H1 (cell line): ENCODE data around the gene HIVEP3. TPM values are rescaled to one million over a fixed set of nuclear protein-coding genes. Genes with fewer than 3 reads are reported as not detected.
A peak's percentile ranks its signal among the peaks of the same experiment; 100 is the strongest.

ENCODE experiments used
- CTCF ChIA-PET: fragments of 300-600 bp; sonication (Branson Sonifier 250); formaldehyde crosslinking; loops from one replicate; lab custom pipeline; 2021; ENCODE audit not compliant: partially characterized antibody; lab: Charles Lee
- POLR2A ChIA-PET: fragments of 300-600 bp; sonication (Branson Sonifier 250); formaldehyde crosslinking; loops from one replicate; lab custom pipeline; 2021; ENCODE audit warnings: inconsistent platforms; ENCODE audit not compliant: partially characterized antibody; lab: Charles Lee
- DNase-seq, 2 experiments: peaks; one replicate each; pipeline versions ENCODE4 v3.0.0 to v3.0.0-alpha.2; 2010 to 2022; ENCODE audit warnings: low spot score in 2 of 2, low read depth in 1 of 2, mixed read lengths in 1 of 2
- FAIRE-seq: peaks from 2 replicates; lab custom pipeline; 2011; peaks lifted over from hg19 to GRCh38; lab: Jason Lieb, UNC
- H2AFZ ChIP-seq: 2 replicates; pipeline ENCODE4 v1.8.1; 2012; ENCODE audit warnings: low read length, inconsistent platforms
- H2AK5ac ChIP-seq: 2 replicates; pipeline ENCODE4 v1.6.1; 2013; ENCODE audit warnings: low read depth, low read length
- H2BK120ac ChIP-seq: replicated peaks from 2 replicates; pipeline ENCODE3; 2013; ENCODE audit warnings: low read depth, low read length, inconsistent platforms
- H2BK12ac ChIP-seq: 2 replicates; pipeline ENCODE4 v1.6.1; 2013; ENCODE audit warnings: low read depth, low read length
- H2BK15ac ChIP-seq: 2 replicates; pipeline ENCODE4 v1.6.1; 2013; ENCODE audit warnings: low read length
- H2BK20ac ChIP-seq: 2 replicates; pipeline ENCODE4 v1.6.1; 2013; ENCODE audit warnings: low read length
- H2BK5ac ChIP-seq: 2 replicates; pipeline ENCODE4 v1.6.1; 2013; ENCODE audit warnings: low read depth, low read length
- H3K14ac ChIP-seq: 2 replicates; pipeline ENCODE4 v1.6.1; 2013; ENCODE audit warnings: inconsistent platforms; ENCODE audit not compliant: insufficient read length
- H3K18ac ChIP-seq: 2 replicates; pipeline ENCODE4 v1.6.1; 2013; ENCODE audit warnings: low read length; ENCODE audit errors: extremely low read depth
- H3K23ac ChIP-seq: 2 replicates; pipeline ENCODE4 v1.6.1; 2013; ENCODE audit warnings: inconsistent platforms; ENCODE audit not compliant: insufficient read length
- H3K23me2 ChIP-seq: 2 replicates; pipeline ENCODE4 v1.6.1; 2013; ENCODE audit warnings: low read depth, low read length
- H3K27ac ChIP-seq: 2 replicates; pipeline ENCODE4 v1.6.1; 2011; ENCODE audit warnings: low read depth, low read length, inconsistent platforms
- H3K27me3 ChIP-seq, 4 experiments: replicated peaks in 1 of 4; 1 replicate in 1 of 4; 2 replicates in 3 of 4; pipeline versions ENCODE4 v1.6.1 to v1.8.1; 2011 to 2013; ENCODE audit warnings: low read length in 3 of 4, mild to moderate bottlenecking in 3 of 4, inconsistent platforms in 2 of 4, mixed read lengths in 2 of 4, moderate library complexity in 1 of 4; ENCODE audit not compliant: control insufficient read depth in 3 of 4, insufficient read depth in 3 of 4; ENCODE audit errors: extremely low read depth in 1 of 4
- H3K36me3 ChIP-seq, 4 experiments: 2 replicates each; pipeline versions ENCODE4 v1.6.1 to v1.8.1; 2011 to 2013; ENCODE audit warnings: mild to moderate bottlenecking in 4 of 4, low read length in 3 of 4, moderate library complexity in 2 of 4, control low read depth in 1 of 4, inconsistent platforms in 1 of 4; ENCODE audit not compliant: insufficient read depth in 4 of 4, control insufficient read depth in 2 of 4
- H3K4ac ChIP-seq: replicated peaks from 2 replicates; pipeline ENCODE3; 2013; ENCODE audit warnings: low read length, low read depth, mixed read lengths, inconsistent platforms; ENCODE audit not compliant: insufficient read length
- H3K4me1 ChIP-seq, 4 experiments: replicated peaks in 1 of 4; 1 replicate in 1 of 4; 2 replicates in 3 of 4; pipeline versions ENCODE4 v1.6.1 to v1.8.1; 2011 to 2013; ENCODE audit warnings: low read length in 3 of 4, inconsistent platforms in 2 of 4, mixed read lengths in 1 of 4; ENCODE audit not compliant: insufficient read depth in 4 of 4, control insufficient read depth in 3 of 4
- H3K4me2 ChIP-seq, 2 experiments: 2 replicates each; pipeline versions ENCODE4 v1.6.1 to v1.8.1; 2011 to 2013; ENCODE audit warnings: low read depth in 2 of 2, low read length in 2 of 2, control low read depth in 1 of 2, inconsistent platforms in 1 of 2, mild to moderate bottlenecking in 1 of 2; ENCODE audit not compliant: insufficient read depth in 1 of 2
- H3K4me3 ChIP-seq, 4 experiments: fragments of 200-600, 300-600 bp in 1 of 4; sonication (generic), shearing (Covaris generic), sonication (Bioruptor Twin) in 1 of 4; 2 replicates each; pipeline versions ENCODE4 v1.5.1 to v1.8.1; 2011 to 2016; ENCODE audit warnings: low read length in 4 of 4, low read depth in 3 of 4, control low read depth in 2 of 4, inconsistent platforms in 2 of 4, mild to moderate bottlenecking in 2 of 4, mixed read lengths in 1 of 4, moderate library complexity in 1 of 4; ENCODE audit not compliant: insufficient read depth in 2 of 4; ENCODE audit errors: extremely low read depth in 1 of 4
- H3K56ac ChIP-seq: replicated peaks from 2 replicates; pipeline ENCODE3; 2013; ENCODE audit warnings: low read depth, mild to moderate bottlenecking, mixed read lengths, low read length, inconsistent platforms; ENCODE audit not compliant: insufficient read length
- H3K79me1 ChIP-seq: 2 replicates; pipeline ENCODE4 v1.6.1; 2013; ENCODE audit warnings: low read depth, low read length, control low read depth
- H3K79me2 ChIP-seq, 2 experiments: 2 replicates each; pipeline versions ENCODE4 v1.6.1 to v1.8.1; 2012 to 2013; ENCODE audit warnings: low read length in 2 of 2, mild to moderate bottlenecking in 2 of 2, inconsistent platforms in 1 of 2; ENCODE audit not compliant: insufficient read depth in 2 of 2, control insufficient read depth in 1 of 2
- H3K9ac ChIP-seq, 4 experiments: replicated peaks in 1 of 4; 1 replicate in 1 of 4; 2 replicates in 3 of 4; pipeline versions ENCODE4 v1.6.1 to v1.8.1; 2011 to 2013; ENCODE audit warnings: low read depth in 3 of 4, low read length in 3 of 4, control low read depth in 2 of 4, mild to moderate bottlenecking in 2 of 4, moderate library complexity in 2 of 4, inconsistent platforms in 1 of 4; ENCODE audit errors: extremely low read depth in 1 of 4
- H3K9me3 ChIP-seq, 2 experiments: 2 replicates each; pipeline versions ENCODE4 v1.6.1 to v1.8.1; 2012 to 2013; ENCODE audit warnings: mild to moderate bottlenecking in 2 of 2, moderate library complexity in 2 of 2, control low read depth in 1 of 2, inconsistent platforms in 1 of 2, low read depth in 1 of 2, low read length in 1 of 2, mixed read lengths in 1 of 2; ENCODE audit not compliant: insufficient read depth in 2 of 2
- H4K20me1 ChIP-seq, 2 experiments: replicated peaks in 1 of 2; 2 replicates each; pipeline versions ENCODE3 to v1.8.1; 2011 to 2013; ENCODE audit warnings: inconsistent platforms in 2 of 2, low read length in 2 of 2, mild to moderate bottlenecking in 1 of 2; ENCODE audit not compliant: insufficient read depth in 2 of 2, control insufficient read depth in 1 of 2
- H4K5ac ChIP-seq: 2 replicates; pipeline ENCODE4 v1.6.1; 2013; ENCODE audit warnings: low read length, low read depth, mixed read lengths, inconsistent platforms; ENCODE audit not compliant: insufficient read length
- H4K8ac ChIP-seq: 2 replicates; pipeline ENCODE4 v1.8.0; 2013; ENCODE audit warnings: mild to moderate bottlenecking, moderate library complexity, low read length, inconsistent platforms; ENCODE audit not compliant: insufficient read depth; ENCODE audit errors: extremely low read depth
- H4K91ac ChIP-seq: replicated peaks from 2 replicates; pipeline ENCODE3; 2013; ENCODE audit warnings: low read length, mixed read lengths, inconsistent platforms; ENCODE audit not compliant: insufficient read length
- BCL11A ChIP-seq, 2 experiments: IDR thresholded peaks; one replicate each; pipeline ENCODE4 v1.6.1; 2011; ENCODE audit warnings: low read depth in 2 of 2, low read length in 2 of 2, mild to moderate bottlenecking in 2 of 2
- EGR1 ChIP-seq: IDR thresholded peaks from 2 replicates; pipeline ENCODE4 v1.6.1; 2011; ENCODE audit warnings: low read depth, low read length, borderline replicate concordance
- EP300 ChIP-seq, 2 experiments: IDR thresholded peaks; 1 replicate in 1 of 2; 2 replicates in 1 of 2; pipeline ENCODE4 v1.6.1; 2011 to 2012; ENCODE audit warnings: low read depth in 2 of 2, low read length in 2 of 2, mild to moderate bottlenecking in 2 of 2, borderline replicate concordance in 1 of 2, inconsistent platforms in 1 of 2, moderate library complexity in 1 of 2
- HDAC6 ChIP-seq: IDR thresholded peaks from one replicate; pipeline ENCODE4 v1.7.1; 2012; ENCODE audit warnings: low read depth, mild to moderate bottlenecking, inconsistent platforms, low read length, moderate library complexity
- POLR2A ChIP-seq, 2 experiments: IDR thresholded peaks; 1 replicate in 1 of 2; 2 replicates in 1 of 2; pipeline ENCODE4 v1.6.1; 2011; ENCODE audit warnings: low read depth in 2 of 2, low read length in 2 of 2, mild to moderate bottlenecking in 2 of 2; ENCODE audit errors: control extremely low read depth in 1 of 2
- SRF ChIP-seq: IDR thresholded peaks from 2 replicates; pipeline ENCODE4 v1.6.1; 2011; ENCODE audit warnings: mild to moderate bottlenecking, low read depth, low read length, moderate library complexity
- SUZ12 ChIP-seq: fragments of 200-600 bp; sonication (generic); IDR thresholded peaks from 2 replicates; pipeline ENCODE4 v1.6.1; 2012; ENCODE audit warnings: mild to moderate bottlenecking, inconsistent platforms, low read length, moderate library complexity, mixed read lengths
- WGBS, 2 experiments: shearing (Covaris generic) in 1 of 2; methylation state at CpG; one replicate each; pipeline versions ENCODE4 v1.1.6 to v1.1.7; 2013 to 2015; ENCODE audit warnings: low lambda C conversion rate in 2 of 2, mixed read lengths in 2 of 2, inconsistent platforms in 1 of 2, low coverage in 1 of 2, missing lambda C conversion rate in 1 of 2; ENCODE audit not compliant: insufficient replicate concordance in 2 of 2, insufficient coverage in 1 of 2, insufficient read length in 1 of 2; ENCODE audit errors: extremely low coverage in 1 of 2, missing lambda C conversion rate in 1 of 2; 5-methylcytosine and 5-hydroxymethylcytosine counted together
- polyA plus RNA-seq, 7 experiments: library from polyadenylated mRNA; depleted of rRNA in 3 of 7; stranded (reverse) in 5 of 7; unstranded in 2 of 7; fragments of >200 nt in 5 of 7; fragments of 200-250 nt in 2 of 7; gene quantifications; 1 replicate in 5 of 7; 2 replicates in 1 of 7; 4 replicates in 1 of 7; pipeline versions ENCODE4 v1.2.1 to v1.2.3, GENCODE V29; 2011 to 2013; ENCODE audit warnings: missing spikeins in 2 of 7, mixed read lengths in 2 of 7
- total RNA-seq: library from RNA; stranded (reverse); fragmentation: NEBNext Ultra II Directional; extraction: Animal tissue kit (Norgen Biotek cat#: 25700); gene quantifications from 2 replicates; pipeline ENCODE4 v1.2.1, GENCODE V29; 2021
- TF ChIP-seq, protein P1 (sequence below), 3 experiments: IDR thresholded peaks; 1 replicate in 2 of 3; 2 replicates in 1 of 3; pipeline versions ENCODE4 v1.5.1 to v1.6.1; 2011; ENCODE audit warnings: low read length in 3 of 3, mild to moderate bottlenecking in 3 of 3, inconsistent platforms in 2 of 3, low read depth in 1 of 3, moderate library complexity in 1 of 3; ENCODE audit not compliant: insufficient read depth in 1 of 3; ENCODE audit errors: control extremely low read depth in 1 of 3
- TF ChIP-seq, protein P2 (sequence below): IDR thresholded peaks from 2 replicates; pipeline ENCODE4 v1.6.1; 2012; ENCODE audit warnings: inconsistent platforms

HIVEP3 gene
- total and polyA plus RNA-seq, 2 of the 8 experiments (the other 6 are each of a cell fraction or from before 2014, with no cell fraction given), result 0.24 to 0.69 TPM

- Histone ChIP-seq H3K4ac (peak overlapping the region; percentile 25), H3K14ac (no peak overlapping the region), H2BK120ac (peak overlapping the region; percentile 49), H4K8ac (peak overlapping the region; percentile 99), H3K79me1 (no peaks in the 10 kb centered on the region), H3K4me2 (peak overlapping the region in 1 of 2 experiments; percentile 65; a peak in 2 of 4 replicates), H2BK12ac (peak overlapping the region; percentile 96), H2AK5ac (peak overlapping the region; percentile 2; the same call in 1 of the 2 replicates), H2BK20ac (no peak overlapping the region; the same call in 1 of the 2 replicates), H3K4me3 (0 out of 8 replicates have a peak overlapping the region, but pooled peaks of 1 of the 4 experiments have one; percentile 51), H4K20me1 (no peaks in the 10 kb centered on the region), H3K9me3 (no peaks in the 10 kb centered on the region), H3K79me2 (no peaks in the 10 kb centered on the region), H4K5ac (peak overlapping the region; percentile 51), H4K91ac (peak overlapping the region; percentile 96), H3K27me3 (peaks cover 0 to 13% (median 11%) of the 10 kb centered on the region in 4 experiments; a peak in 3 of 7 replicates), H3K4me1 (peaks cover 0 to 23% (median 17%) of the 10 kb centered on the region in 4 experiments; a peak in 6 of 7 replicates), H3K18ac (peak overlapping the region; percentile 97), H3K27ac (no peak overlapping the region), H2AFZ (no peak overlapping the region; the same call in 1 of the 2 replicates), H3K56ac (no peak overlapping the region), H2BK5ac (peak overlapping the region; percentile 39; the same call in 1 of the 2 replicates), H3K9ac (peak overlapping the region in 2 of 4 experiments; percentile 56 to 60; a peak in 3 of 7 replicates), H3K23me2 (peaks cover 4% of the 10 kb centered on the region; the same call in 1 of the 2 replicates), H2BK15ac (peak overlapping the region; percentile 88; the same call in 1 of the 2 replicates), H3K23ac (no peak overlapping the region), H3K36me3 (no peaks in the 10 kb centered on the region)
- 0 out of 3 replicates have a peak, but pooled peaks of 1 of the 2 experiments have one; percentile 3 for TF ChIP-seq POLR2A (IDR thresholded peaks at IDR 0.05; ENCODE audit: control extremely low read depth in 1 of 2, low read depth in 2 of 2, low read length in 2 of 2)
- TF ChIP-seq, protein P1, sequence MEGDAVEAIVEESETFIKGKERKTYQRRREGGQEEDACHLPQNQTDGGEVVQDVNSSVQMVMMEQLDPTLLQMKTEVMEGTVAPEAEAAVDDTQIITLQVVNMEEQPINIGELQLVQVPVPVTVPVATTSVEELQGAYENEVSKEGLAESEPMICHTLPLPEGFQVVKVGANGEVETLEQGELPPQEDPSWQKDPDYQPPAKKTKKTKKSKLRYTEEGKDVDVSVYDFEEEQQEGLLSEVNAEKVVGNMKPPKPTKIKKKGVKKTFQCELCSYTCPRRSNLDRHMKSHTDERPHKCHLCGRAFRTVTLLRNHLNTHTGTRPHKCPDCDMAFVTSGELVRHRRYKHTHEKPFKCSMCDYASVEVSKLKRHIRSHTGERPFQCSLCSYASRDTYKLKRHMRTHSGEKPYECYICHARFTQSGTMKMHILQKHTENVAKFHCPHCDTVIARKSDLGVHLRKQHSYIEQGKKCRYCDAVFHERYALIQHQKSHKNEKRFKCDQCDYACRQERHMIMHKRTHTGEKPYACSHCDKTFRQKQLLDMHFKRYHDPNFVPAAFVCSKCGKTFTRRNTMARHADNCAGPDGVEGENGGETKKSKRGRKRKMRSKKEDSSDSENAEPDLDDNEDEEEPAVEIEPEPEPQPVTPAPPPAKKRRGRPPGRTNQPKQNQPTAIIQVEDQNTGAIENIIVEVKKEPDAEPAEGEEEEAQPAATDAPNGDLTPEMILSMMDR (IDR thresholded peaks at IDR 0.05; ENCODE audit: control extremely low read depth in 1 of 3, insufficient read depth in 1 of 3, low read depth in 1 of 3, low read length in 3 of 3), result no peak
- TF ChIP-seq EGR1, result no peak
- TF ChIP-seq, protein P2, sequence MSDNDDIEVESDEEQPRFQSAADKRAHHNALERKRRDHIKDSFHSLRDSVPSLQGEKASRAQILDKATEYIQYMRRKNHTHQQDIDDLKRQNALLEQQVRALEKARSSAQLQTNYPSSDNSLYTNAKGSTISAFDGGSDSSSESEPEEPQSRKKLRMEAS, result no peak
- no peak for TF ChIP-seq EP300 (IDR thresholded peaks at IDR 0.05; ENCODE audit: borderline replicate concordance in 1 of 2, low read depth in 2 of 2, low read length in 2 of 2)
- no peak for TF ChIP-seq SUZ12
- TF ChIP-seq BCL11A (IDR thresholded peaks at IDR 0.05; ENCODE audit: low read depth in 2 of 2, low read length in 2 of 2), result no peak
- no peak for TF ChIP-seq HDAC6
- TF ChIP-seq SRF, result no peak
- WGBS, 2 experiments, result 92% methylated on average over 9 of the region's 13 CpGs; no CpG with 5 or more reads in 1 of the 2 experiments
- POLR2A ChIA-PET, result interaction anchor here (0.7 to 3.5 kb wide), 9 partner anchors 10 to 148 kb away, joined by 3 to 21 read pairs (median 4); partner anchors contain the start of gene EDN2
- FAIRE-seq (no peak), DNase-seq (no peak)
- CTCF ChIA-PET, result interaction anchor here (0.9 to 7.5 kb wide), 4 partner anchors 10 to 17 kb away, joined by 3 to 85 read pairs (median 9); partner anchors contain the start of gene EDN2
These were observed 421.7 kb downstream of the HIVEP3 start for GRCh38 chr1:41497056-41497440.
